Measurements from ENCODE around the gene GALE.
A peak's percentile ranks its signal among the peaks of the same experiment; 100 is the strongest.
"Not testable (repeated sequence)": the region's sequence is repeated elsewhere in the genome, so short reads cannot be mapped to it uniquely, and the experiment has no call there.

The GALE gene

GRCh38 chr1:23838401-23838866 lies 37.9 kb upstream of the GALE start:
- Histone ChIP-seq H3K27ac (no peak overlapping the region), H3K36me3 (replicated peaks) (no peaks in the 10 kb centered on the region), H3K4me3 (ENCODE audit: low read depth, low read length) (peak overlapping the region; percentile 40), H3K27me3 (replicated peaks) (peaks cover 2% of the 10 kb centered on the region)
- in situ Hi-C loops (cut with HindIII; ENCODE audit: low pct_ligation_motif_present, low sequenced_read_pairs) = no loop called here
- TF ChIP-seq, protein P1, sequence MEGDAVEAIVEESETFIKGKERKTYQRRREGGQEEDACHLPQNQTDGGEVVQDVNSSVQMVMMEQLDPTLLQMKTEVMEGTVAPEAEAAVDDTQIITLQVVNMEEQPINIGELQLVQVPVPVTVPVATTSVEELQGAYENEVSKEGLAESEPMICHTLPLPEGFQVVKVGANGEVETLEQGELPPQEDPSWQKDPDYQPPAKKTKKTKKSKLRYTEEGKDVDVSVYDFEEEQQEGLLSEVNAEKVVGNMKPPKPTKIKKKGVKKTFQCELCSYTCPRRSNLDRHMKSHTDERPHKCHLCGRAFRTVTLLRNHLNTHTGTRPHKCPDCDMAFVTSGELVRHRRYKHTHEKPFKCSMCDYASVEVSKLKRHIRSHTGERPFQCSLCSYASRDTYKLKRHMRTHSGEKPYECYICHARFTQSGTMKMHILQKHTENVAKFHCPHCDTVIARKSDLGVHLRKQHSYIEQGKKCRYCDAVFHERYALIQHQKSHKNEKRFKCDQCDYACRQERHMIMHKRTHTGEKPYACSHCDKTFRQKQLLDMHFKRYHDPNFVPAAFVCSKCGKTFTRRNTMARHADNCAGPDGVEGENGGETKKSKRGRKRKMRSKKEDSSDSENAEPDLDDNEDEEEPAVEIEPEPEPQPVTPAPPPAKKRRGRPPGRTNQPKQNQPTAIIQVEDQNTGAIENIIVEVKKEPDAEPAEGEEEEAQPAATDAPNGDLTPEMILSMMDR (IDR thresholded peaks at IDR 0.05; ENCODE audit: low read depth, low read length, missing control alignments) = no peak
- peak; percentile 11 for DNase-seq

GRCh38 chr1:23837908-23838307 lies 37.4 kb upstream of the GALE start:
- Histone ChIP-seq H3K27ac (no peak overlapping the region), H3K4me3 (ENCODE audit: low read depth, low read length) (no peak overlapping the region), H3K27me3 (replicated peaks) (peaks cover 2% of the 10 kb centered on the region), H3K36me3 (replicated peaks) (no peaks in the 10 kb centered on the region)
- DNase-seq = no peak
- in situ Hi-C loops (cut with HindIII; ENCODE audit: low pct_ligation_motif_present, low sequenced_read_pairs) = no loop called here
- TF ChIP-seq, protein P1 (IDR thresholded peaks at IDR 0.05; ENCODE audit: low read depth, low read length, missing control alignments) = no peak

DNA sequence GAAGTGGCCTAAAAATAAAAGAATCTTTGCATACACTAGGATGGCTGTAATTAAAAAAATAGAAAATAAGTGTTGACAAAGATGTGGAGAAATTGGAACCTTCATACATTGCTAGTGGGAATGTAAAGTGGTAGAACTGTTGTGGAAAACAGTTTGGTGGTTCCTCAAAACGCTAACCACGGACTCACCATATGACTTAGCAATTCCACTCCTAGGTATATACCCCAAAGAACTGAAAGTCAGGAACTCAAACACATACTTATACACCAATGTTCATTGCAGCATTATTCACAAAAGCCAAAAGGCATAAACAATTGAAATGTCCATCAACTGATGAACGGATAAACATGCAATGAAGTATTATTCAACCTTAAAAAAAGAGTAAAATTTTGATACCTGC lies 35.5 kb upstream of the GALE start:
- Histone ChIP-seq H3K27me3 (replicated peaks) (peaks cover 2% of the 10 kb centered on the region), H3K36me3 (replicated peaks) (no peaks in the 10 kb centered on the region), H3K27ac (no peak overlapping the region), H3K4me3 (ENCODE audit: low read depth, low read length) (no peak overlapping the region)
- DNase-seq = no peak
- TF ChIP-seq, protein P1 (IDR thresholded peaks at IDR 0.05; ENCODE audit: low read depth, low read length, missing control alignments) = no peak
- in situ Hi-C loops (cut with HindIII; ENCODE audit: low pct_ligation_motif_present, low sequenced_read_pairs) = no loop called here

- in situ Hi-C loops (cut with HindIII; ENCODE audit: low pct_ligation_motif_present, low sequenced_read_pairs) = not testable (repeated sequence)
These were observed 33.6 kb upstream of the GALE start for GRCh38 chr1:23834156-23834555.

GRCh38 chr1:23827717-23828116 lies 27.2 kb upstream of the GALE start:
- in situ Hi-C loops (cut with HindIII; ENCODE audit: low pct_ligation_motif_present, low sequenced_read_pairs) = no loop called here
- no peak overlapping the region for H3K27ac ChIP-seq
- TF ChIP-seq, protein P1 (IDR thresholded peaks at IDR 0.05; ENCODE audit: low read depth, low read length, missing control alignments) = no peak
- no peaks in the 10 kb centered on the region for H3K36me3 ChIP-seq (replicated peaks)
- DNase-seq = no peak
- no peaks in the 10 kb centered on the region for H3K27me3 ChIP-seq (replicated peaks)
- H3K4me3 ChIP-seq (ENCODE audit: low read depth, low read length) = no peak overlapping the region

More at GRCh38 chr1:23834156-23834555, 33.6 kb upstream of the GALE start:
- H3K27me3 ChIP-seq (replicated peaks); H3K27ac ChIP-seq; H3K4me3 ChIP-seq (ENCODE audit: low read depth, low read length); H3K36me3 ChIP-seq (replicated peaks); DNase-seq: not testable (repeated sequence)

GRCh38 chr1:23826590-23826989 lies 26.0 kb upstream of the GALE start:
- H3K27ac ChIP-seq; in situ Hi-C loops (cut with HindIII; ENCODE audit: low pct_ligation_motif_present, low sequenced_read_pairs): not testable (repeated sequence)

GRCh38 chr1:23825762-23826522 lies 25.4 kb upstream of the GALE start:
- peak overlapping the region; percentile 9 for H3K4me3 ChIP-seq (ENCODE audit: low read depth, low read length)
- no peaks in the 10 kb centered on the region for H3K36me3 ChIP-seq (replicated peaks)
- in situ Hi-C loops (cut with HindIII; ENCODE audit: low pct_ligation_motif_present, low sequenced_read_pairs) = no loop called here
- H3K27me3 ChIP-seq (replicated peaks) = no peaks in the 10 kb centered on the region
- H3K27ac ChIP-seq = peak overlapping the region; percentile 82
- DNase-seq = no peak
- TF ChIP-seq, protein P1 (IDR thresholded peaks at IDR 0.05; ENCODE audit: low read depth, low read length, missing control alignments) = no peak

More at GRCh38 chr1:23826590-23826989, 26.0 kb upstream of the GALE start:
- not testable (repeated sequence) for DNase-seq; H3K4me3 ChIP-seq (ENCODE audit: low read depth, low read length); H3K27me3 ChIP-seq (replicated peaks); H3K36me3 ChIP-seq (replicated peaks)
